ENCODE data around the gene CXCL12.

CXCL12 gene

GRCh38 chr10:44383749-44384600 is 922 bp downstream of the CXCL12 start:
- no peak for DNase-seq

- no peak for DNase-seq
Observed at GRCh38 chr10:44382981-44383748, 1.7 kb downstream of the CXCL12 start.

GRCh38 chr10:44382131-44382858 is 2.6 kb downstream of the CXCL12 start:
- DNase-seq, result no peak

GRCh38 chr10:44380829-44381600 is 3.9 kb downstream of the CXCL12 start:
- DNase-seq, result no peak

GRCh38 chr10:44379907-44380306 is 5.0 kb downstream of the CXCL12 start:
- no peak for DNase-seq

- DNase-seq, result no peak
Observed at GRCh38 chr10:44378626-44379025, 6.3 kb downstream of the CXCL12 start.

- DNase-seq, result no peak
Observed at GRCh38 chr10:44377651-44378310, 7.1 kb downstream of the CXCL12 start.

- no peak for DNase-seq
Observed at GRCh38 chr10:44376472-44377099, 8.3 kb downstream of the CXCL12 start.

GRCh38 chr10:44374155-44374554 is 10.7 kb downstream of the CXCL12 start:
- no peak for DNase-seq

GRCh38 chr10:44373341-44373995 is 11.4 kb downstream of the CXCL12 start:
- no peak for DNase-seq

GRCh38 chr10:44372181-44372580 is 12.7 kb downstream of the CXCL12 start:
- no peak for DNase-seq

- no peak for DNase-seq
Observed at GRCh38 chr10:44370731-44371248, 14.1 kb downstream of the CXCL12 start.

- DNase-seq, result no peak
Observed at GRCh38 chr10:44369854-44370253, 15.0 kb downstream of the CXCL12 start.

- no peak for DNase-seq
Observed at GRCh38 chr10:44369296-44369695, 15.6 kb downstream of the CXCL12 start.

GRCh38 chr10:44368637-44369036 is 16.3 kb downstream of the CXCL12 start:
- DNase-seq, result no peak

GRCh38 chr10:44366941-44367630 is 17.8 kb downstream of the CXCL12 start:
- DNase-seq, result no peak

- no peak for DNase-seq
Observed at GRCh38 chr10:44364566-44364965, 20.3 kb downstream of the CXCL12 start.

GRCh38 chr10:44363716-44364115 is 21.2 kb downstream of the CXCL12 start:
- no peak for DNase-seq

- no peak for DNase-seq
Observed at GRCh38 chr10:44362866-44363711, 21.8 kb downstream of the CXCL12 start.

Measured in activated CD4-positive, alpha-beta T cell treated with anti-CD3 and anti-CD28 coated beads, Interleukin-2, amount 50 U/mL, for 16 hours (primary cell).